Measurements from ENCODE around the gene DCLK2. TPM values are rescaled to one million over a fixed set of nuclear protein-coding genes. Genes with fewer than 3 reads are reported as not detected.

DCLK2 gene
- total and polyA plus RNA-seq, 2 of the 8 experiments (the other 6 are each of a cell fraction or from before 2014, with no cell fraction given) = 0.32 to 0.37 TPM

- H3K4me2 ChIP-seq (ENCODE audit: insufficient read depth in 1 of 2, low read depth in 2 of 2, low read length in 2 of 2) = no peak overlapping the region
- no peaks in the 10 kb centered on the region for H3K9me3 ChIP-seq (ENCODE audit: insufficient read depth in 2 of 2, low read depth in 1 of 2, low read length in 1 of 2)
- no peak overlapping the region for H2BK120ac ChIP-seq (replicated peaks; ENCODE audit: low read depth, low read length)
- no peak overlapping the region for H3K9ac ChIP-seq (replicated peaks in 1 of 4; ENCODE audit: extremely low read depth in 1 of 4, low read depth in 3 of 4, low read length in 3 of 4)
- no peak overlapping the region for H3K18ac ChIP-seq (ENCODE audit: extremely low read depth, low read length)
- no peak overlapping the region for H3K23ac ChIP-seq (ENCODE audit: insufficient read length)
- no peaks in the 10 kb centered on the region for H3K79me1 ChIP-seq (ENCODE audit: low read depth, low read length)
- H3K14ac ChIP-seq (ENCODE audit: insufficient read length) = no peak overlapping the region
- WGBS, 2 experiments (ENCODE audit: extremely low coverage in 1 of 2, insufficient coverage in 1 of 2, insufficient read length in 1 of 2, insufficient replicate concordance in 2 of 2, low coverage in 1 of 2, low lambda C conversion rate in 2 of 2, missing lambda C conversion rate in 1 of 2) = 88% methylated on average over 7 of the region's 7 CpGs; no CpG with 5 or more reads in 1 of the 2 experiments
- H3K27ac ChIP-seq (ENCODE audit: low read depth, low read length) = no peak overlapping the region
- H3K79me2 ChIP-seq (ENCODE audit: control insufficient read depth in 1 of 2, insufficient read depth in 2 of 2, low read length in 2 of 2) = no peaks in the 10 kb centered on the region
- no peak overlapping the region for H2AFZ ChIP-seq (ENCODE audit: low read length)
- no peaks in the 10 kb centered on the region for H4K20me1 ChIP-seq (replicated peaks in 1 of 2; ENCODE audit: control insufficient read depth in 1 of 2, insufficient read depth in 2 of 2, low read length in 2 of 2)
- H4K8ac ChIP-seq (ENCODE audit: extremely low read depth, insufficient read depth, low read length) = no peak overlapping the region
- no peaks in the 10 kb centered on the region for H3K36me3 ChIP-seq (ENCODE audit: control insufficient read depth in 2 of 4, insufficient read depth in 4 of 4, low read length in 3 of 4)
- H4K5ac ChIP-seq (ENCODE audit: insufficient read length, low read depth, low read length) = no peak overlapping the region
- H2AK5ac ChIP-seq (ENCODE audit: low read depth, low read length) = no peak overlapping the region
- ChIA-PET CTCF (ENCODE audit: partially characterized antibody) (interaction anchor here (1.2 to 1.7 kb wide), 4 partner anchors 8 to 268 kb away, joined by 3 to 8 read pairs (median 4); no protein-coding TSS in a partner anchor), POLR2A (ENCODE audit: partially characterized antibody) (no interaction called here)
- FAIRE-seq (no peak), DNase-seq (ENCODE audit: low read depth in 1 of 2, low spot score in 2 of 2) (no peak)
- H2BK12ac ChIP-seq (ENCODE audit: low read depth, low read length) = no peak overlapping the region
- H4K91ac ChIP-seq (replicated peaks; ENCODE audit: insufficient read length, low read length) = no peak overlapping the region
- no peak overlapping the region for H3K56ac ChIP-seq (replicated peaks; ENCODE audit: insufficient read length, low read depth, low read length)
- peaks cover 2% of the 10 kb centered on the region; the same call in 1 of the 2 replicates for H3K23me2 ChIP-seq (ENCODE audit: low read depth, low read length)
- no peak overlapping the region for H3K4me3 ChIP-seq (ENCODE audit: extremely low read depth in 1 of 4, insufficient read depth in 2 of 4, low read depth in 3 of 4, low read length in 4 of 4)
- H3K4me1 ChIP-seq (replicated peaks in 1 of 4; ENCODE audit: control insufficient read depth in 3 of 4, insufficient read depth in 4 of 4, low read length in 3 of 4) = peaks cover 0 to 2% (median 0%) of the 10 kb centered on the region in 4 experiments; a peak in 1 of 7 replicates
- H2BK5ac ChIP-seq (ENCODE audit: low read depth, low read length) = no peak overlapping the region
- no peaks in the 10 kb centered on the region for H3K27me3 ChIP-seq (replicated peaks in 1 of 4; ENCODE audit: control insufficient read depth in 3 of 4, extremely low read depth in 1 of 4, insufficient read depth in 3 of 4, low read length in 3 of 4)
- no peak overlapping the region for H2BK15ac ChIP-seq (ENCODE audit: low read length)
- no peak overlapping the region for H2BK20ac ChIP-seq (ENCODE audit: low read length)
- no peak overlapping the region for H3K4ac ChIP-seq (replicated peaks; ENCODE audit: insufficient read length, low read depth, low read length)
- TF ChIP-seq E2F6 (IDR thresholded peaks at IDR 0.05) (no peak), TAF1 (IDR thresholded peaks at IDR 0.05; ENCODE audit: low read depth, low read length) (no peak), TEAD4 (IDR thresholded peaks at IDR 0.05; ENCODE audit: low read depth, low read length) (no peak), SIX5 (IDR thresholded peaks at IDR 0.05; ENCODE audit: low read depth, low read length) (no peak), CREB1 (IDR thresholded peaks at IDR 0.05) (no peak), TCF12 (IDR thresholded peaks at IDR 0.05; ENCODE audit: low read depth, low read length) (no peak), SP4 (IDR thresholded peaks at IDR 0.05; ENCODE audit: low read length) (no peak), ZNF274 (IDR thresholded peaks at IDR 0.05; ENCODE audit: borderline replicate concordance, extremely low read depth, low read length) (no peak), CEBPB (IDR thresholded peaks at IDR 0.05; ENCODE audit: low read depth, low read length) (no peak), KDM5A (IDR thresholded peaks at IDR 0.05; ENCODE audit: low read length) (no peak), POLR2A (IDR thresholded peaks at IDR 0.05; ENCODE audit: control extremely low read depth in 1 of 2, low read depth in 2 of 2, low read length in 2 of 2) (no peak)
- TF ChIP-seq, protein P1, sequence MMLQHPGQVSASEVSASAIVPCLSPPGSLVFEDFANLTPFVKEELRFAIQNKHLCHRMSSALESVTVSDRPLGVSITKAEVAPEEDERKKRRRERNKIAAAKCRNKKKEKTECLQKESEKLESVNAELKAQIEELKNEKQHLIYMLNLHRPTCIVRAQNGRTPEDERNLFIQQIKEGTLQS (IDR thresholded peaks at IDR 0.05; ENCODE audit: insufficient read depth, low read depth, low read length) = no peak
Measured at GRCh38 chr4:150247184-150247583, 168.9 kb downstream of the DCLK2 start.
